ENCODE data around the gene AOAH.

GRCh38 chr7:36717586-36717985 is 6.7 kb downstream of the AOAH start:
- no peak for TF ChIP-seq CTCF (IDR thresholded peaks at IDR 0.05)
- no peak for TF ChIP-seq EP300 (IDR thresholded peaks at IDR 0.05)
